Suprapubic skin (tissue), 4 donors: ENCODE results near the gene TNS3. TPM values are rescaled to one million over a fixed set of nuclear protein-coding genes. Genes with fewer than 3 reads are reported as not detected.
"Not testable (repeated sequence)": the region's sequence is repeated elsewhere in the genome, so short reads cannot be mapped to it uniquely, and the experiment has no call there.

ENCODE experiments used
- DNase-seq, 2 donors: peaks; one replicate each; pipeline ENCODE4 v3.0.0-alpha.2; 2019; ENCODE audit warnings: low spot score in 2 of 2
- H3K27ac ChIP-seq: fragments of 200-600 bp; sonication (generic); one replicate; pipeline ENCODE4 v1.5.1; 2019
- H3K27me3 ChIP-seq: fragments of 200-600 bp; sonication (generic); one replicate; pipeline ENCODE4 v1.5.1; 2019
- H3K36me3 ChIP-seq: fragments of 200-600 bp; sonication (generic); one replicate; pipeline ENCODE4 v1.5.1; 2019
- H3K4me1 ChIP-seq: fragments of 200-600 bp; sonication (generic); one replicate; pipeline ENCODE4 v1.5.1; 2019
- H3K4me3 ChIP-seq: fragments of 200-600 bp; sonication (generic); one replicate; pipeline ENCODE4 v1.5.1; 2019; ENCODE audit warnings: mild to moderate bottlenecking
- H3K9me3 ChIP-seq: fragments of 200-600 bp; sonication (generic); one replicate; pipeline ENCODE4 v1.5.1; 2019
- EP300 ChIP-seq: sonication (generic); formaldehyde crosslinking; IDR thresholded peaks from one replicate; pipeline ENCODE4 v1.6.1; 2017; ENCODE audit warnings: antibody characterized with exemption
- POLR2A ChIP-seq, 2 donors: fragments of 450-650 bp; IDR thresholded peaks; one replicate each; pipeline ENCODE4 v1.6.1; 2017; ENCODE audit warnings: antibody characterized with exemption in 2 of 2, mild to moderate bottlenecking in 2 of 2, moderate library complexity in 2 of 2
- POLR2AphosphoS5 ChIP-seq, 3 donors: sonication (generic); formaldehyde crosslinking; IDR thresholded peaks; one replicate each; pipeline ENCODE4 v1.6.1; 2017; ENCODE audit warnings: antibody characterized with exemption in 3 of 3
- WGBS: methylation state at CpG from one replicate; pipeline ENCODE4 v1.1.5; 2018; 5-methylcytosine and 5-hydroxymethylcytosine counted together
- total RNA-seq, 4 donors: library from RNA; depleted of rRNA; stranded (reverse); fragments of >200 nt; gene quantifications; one replicate each; pipeline ENCODE4 v1.1.0, GENCODE V29; 2016
- TF ChIP-seq, protein P1 (sequence below), 2 donors: fragments of 200-600 bp in 1 of 2; fragments of 450-650 bp in 1 of 2; sonication (generic) in 1 of 2; IDR thresholded peaks; one replicate each; pipeline ENCODE4 v1.5.1; 2016 to 2019; ENCODE audit warnings: antibody characterized with exemption in 2 of 2, mild to moderate bottlenecking in 1 of 2, moderate library complexity in 1 of 2

TNS3 gene
- total RNA-seq, 4 donors from 2014 or later = 14.3 to 53.0 (median 31.9) TPM

DNA sequence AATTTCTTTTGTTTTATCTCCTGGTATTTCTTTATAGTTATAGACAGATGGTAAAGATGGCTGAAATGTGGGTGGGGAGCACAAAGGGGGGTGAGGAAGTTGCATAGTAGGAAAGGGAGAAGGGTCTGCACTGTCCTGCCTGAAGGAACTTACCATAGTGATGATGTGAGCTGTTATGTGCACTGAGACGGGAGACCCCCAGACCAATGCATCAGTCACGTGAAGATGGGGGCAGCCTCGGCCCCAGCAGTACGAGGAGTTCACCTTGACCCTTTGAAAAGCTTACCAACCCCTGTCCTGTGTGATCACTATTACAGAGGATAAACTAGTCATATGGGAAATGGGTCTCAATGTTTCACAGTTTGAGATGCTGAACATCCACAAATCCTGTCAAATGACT lies 316.3 kb downstream of the TNS3 start:
- Histone ChIP-seq H3K27ac (no peak overlapping the region), H3K36me3 (no peaks in the 10 kb centered on the region), H3K27me3 (no peaks in the 10 kb centered on the region), H3K9me3 (no peaks in the 10 kb centered on the region), H3K4me1 (peaks cover 13% of the 10 kb centered on the region), H3K4me3 (no peak overlapping the region)
- 94% methylated on average over 4 of the region's 4 CpGs for WGBS
- DNase-seq = peak in 1 of 2 donors; percentile 57
- TF ChIP-seq, protein P1, sequence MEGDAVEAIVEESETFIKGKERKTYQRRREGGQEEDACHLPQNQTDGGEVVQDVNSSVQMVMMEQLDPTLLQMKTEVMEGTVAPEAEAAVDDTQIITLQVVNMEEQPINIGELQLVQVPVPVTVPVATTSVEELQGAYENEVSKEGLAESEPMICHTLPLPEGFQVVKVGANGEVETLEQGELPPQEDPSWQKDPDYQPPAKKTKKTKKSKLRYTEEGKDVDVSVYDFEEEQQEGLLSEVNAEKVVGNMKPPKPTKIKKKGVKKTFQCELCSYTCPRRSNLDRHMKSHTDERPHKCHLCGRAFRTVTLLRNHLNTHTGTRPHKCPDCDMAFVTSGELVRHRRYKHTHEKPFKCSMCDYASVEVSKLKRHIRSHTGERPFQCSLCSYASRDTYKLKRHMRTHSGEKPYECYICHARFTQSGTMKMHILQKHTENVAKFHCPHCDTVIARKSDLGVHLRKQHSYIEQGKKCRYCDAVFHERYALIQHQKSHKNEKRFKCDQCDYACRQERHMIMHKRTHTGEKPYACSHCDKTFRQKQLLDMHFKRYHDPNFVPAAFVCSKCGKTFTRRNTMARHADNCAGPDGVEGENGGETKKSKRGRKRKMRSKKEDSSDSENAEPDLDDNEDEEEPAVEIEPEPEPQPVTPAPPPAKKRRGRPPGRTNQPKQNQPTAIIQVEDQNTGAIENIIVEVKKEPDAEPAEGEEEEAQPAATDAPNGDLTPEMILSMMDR (IDR thresholded peaks at IDR 0.05) = no peak
- TF ChIP-seq POLR2A (IDR thresholded peaks at IDR 0.05) (no peak), EP300 (no peak), POLR2AphosphoS5 (IDR thresholded peaks at IDR 0.05) (no peak)

DNA sequence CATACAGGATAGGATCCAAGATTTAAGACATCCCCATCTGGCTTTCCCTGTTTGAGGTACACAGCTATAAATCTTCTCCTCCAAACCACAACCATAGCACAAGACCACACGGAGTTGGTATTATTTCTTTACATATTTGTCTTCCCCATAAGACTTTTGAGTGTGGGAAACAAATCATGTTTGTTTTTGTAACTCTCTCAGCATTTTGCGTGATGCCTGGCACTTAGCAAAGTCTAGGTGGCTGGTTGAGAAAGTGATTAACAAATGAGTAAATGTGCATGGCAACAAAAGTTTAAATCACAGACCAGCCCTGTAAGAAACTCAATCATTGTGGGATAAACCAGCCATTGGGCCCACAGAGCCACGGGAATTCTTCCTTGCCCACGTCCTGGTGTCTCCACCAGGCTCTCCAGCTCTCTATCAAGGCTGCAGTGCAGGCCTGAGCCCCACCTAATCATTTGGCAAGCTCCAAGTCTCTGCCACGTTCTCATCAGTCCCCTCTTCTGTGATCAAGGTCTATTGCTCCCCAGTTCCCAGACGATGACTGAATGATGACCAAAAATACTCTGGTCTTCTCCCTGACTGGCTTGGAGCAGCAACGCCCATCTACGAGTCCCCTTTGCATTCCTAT lies 317.8 kb downstream of the TNS3 start:
- Histone ChIP-seq H3K4me3 (no peak overlapping the region), H3K27ac (no peak overlapping the region), H3K36me3 (no peaks in the 10 kb centered on the region), H3K9me3 (no peaks in the 10 kb centered on the region), H3K27me3 (no peaks in the 10 kb centered on the region), H3K4me1 (peaks cover 13% of the 10 kb centered on the region)
- TF ChIP-seq POLR2A (IDR thresholded peaks at IDR 0.05) = no peak
- no peak for TF ChIP-seq EP300
- TF ChIP-seq, protein P1 (IDR thresholded peaks at IDR 0.05) = no peak
- TF ChIP-seq POLR2AphosphoS5 (IDR thresholded peaks at IDR 0.05) = no peak
- peak in 1 of 2 donors; percentile 44 for DNase-seq
- WGBS = 80% methylated on average over 8 of the region's 8 CpGs

DNA sequence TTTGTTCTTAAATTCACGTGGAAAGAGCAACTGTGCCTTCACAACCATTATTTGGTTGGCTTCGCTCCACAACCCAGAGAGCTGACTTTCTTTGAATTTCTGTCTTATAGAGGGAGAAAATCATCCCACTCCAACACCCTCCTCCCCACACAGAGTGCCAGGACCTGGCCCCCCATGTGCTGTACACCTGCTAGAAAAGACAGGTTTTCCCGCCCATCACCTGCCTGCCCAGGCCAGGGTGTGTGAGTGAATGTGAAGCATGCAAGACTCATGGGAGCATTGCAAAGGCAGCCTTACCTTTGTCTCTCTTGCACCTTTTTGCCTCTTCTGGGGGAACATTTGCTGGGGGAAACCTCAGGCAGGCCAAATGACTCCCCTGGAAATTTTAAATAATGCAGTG lies 319.0 kb downstream of the TNS3 start:
- no peaks in the 10 kb centered on the region for H3K9me3 ChIP-seq
- TF ChIP-seq EP300 (no peak), POLR2AphosphoS5 (IDR thresholded peaks at IDR 0.05) (no peak), POLR2A (IDR thresholded peaks at IDR 0.05) (no peak)
- TF ChIP-seq, protein P1 (IDR thresholded peaks at IDR 0.05) = no peak
- H3K4me3 ChIP-seq = no peak overlapping the region
- H3K4me1 ChIP-seq = peaks cover 13% of the 10 kb centered on the region
- WGBS = 84% methylated on average over 3 of the region's 3 CpGs
- no peak overlapping the region for H3K27ac ChIP-seq
- no peak for DNase-seq
- H3K36me3 ChIP-seq = no peaks in the 10 kb centered on the region
- H3K27me3 ChIP-seq = no peaks in the 10 kb centered on the region

DNA sequence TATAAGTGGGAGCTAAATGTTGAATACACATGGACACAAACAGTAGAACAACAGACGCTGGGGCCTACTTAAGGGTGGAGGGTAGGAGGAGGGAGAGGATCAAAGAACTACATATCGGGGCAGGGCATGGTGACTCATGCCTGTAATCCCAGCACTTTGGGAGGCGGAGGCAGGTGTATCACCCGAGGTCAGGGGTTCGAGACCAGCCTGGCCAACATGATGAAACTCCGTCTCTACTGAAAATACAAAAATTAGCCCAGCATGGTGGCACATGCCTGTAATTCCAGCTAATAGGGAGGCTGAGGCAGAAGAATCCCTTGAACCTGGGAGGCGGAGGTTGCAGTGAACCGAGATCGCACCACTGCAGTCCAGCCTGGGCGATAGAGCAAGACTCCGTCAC lies 319.8 kb downstream of the TNS3 start:
- not testable (repeated sequence) for DNase-seq, H3K9me3 ChIP-seq, H3K27me3 ChIP-seq, H3K27ac ChIP-seq, H3K36me3 ChIP-seq, H3K4me3 ChIP-seq
- H3K4me1 ChIP-seq = peaks cover 13% of the 10 kb centered on the region
- WGBS = 89% methylated on average over 11 of the region's 11 CpGs

DNA sequence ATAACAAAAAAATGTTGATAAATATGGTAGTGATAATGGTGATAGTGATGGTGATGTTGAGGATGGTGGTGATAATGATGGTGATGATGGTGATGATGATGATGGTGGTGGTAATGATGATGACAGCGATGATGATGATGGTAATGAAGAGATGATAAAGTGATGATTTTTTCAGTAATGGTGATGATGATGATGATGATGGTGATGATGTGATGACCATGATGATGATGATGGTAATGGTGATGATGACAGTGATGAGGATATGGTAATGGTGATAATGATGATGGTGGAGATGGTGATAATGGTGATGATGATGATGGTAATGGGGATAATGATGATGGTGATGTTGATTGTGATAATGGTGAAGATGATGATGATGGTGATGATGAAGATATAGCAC lies 321.6 kb downstream of the TNS3 start:
- WGBS = 100% methylated on average over 1 of the region's 1 CpG

More for the DNA sequence above, 321.6 kb downstream of the TNS3 start:
- DNase-seq = no peak
- Histone ChIP-seq H3K4me3 (no peak overlapping the region), H3K4me1 (peaks cover 2% of the 10 kb centered on the region), H3K27ac (no peak overlapping the region), H3K36me3 (no peaks in the 10 kb centered on the region), H3K9me3 (no peaks in the 10 kb centered on the region), H3K27me3 (no peaks in the 10 kb centered on the region)
- TF ChIP-seq POLR2A (IDR thresholded peaks at IDR 0.05) (no peak), EP300 (no peak), POLR2AphosphoS5 (IDR thresholded peaks at IDR 0.05) (no peak)
- TF ChIP-seq, protein P1 (IDR thresholded peaks at IDR 0.05) = no peak
